GM21619 (cell line): ENCODE measurements around the gene FAM111A.

Source experiments
- ATAC-seq: cut with Tn5 transposase; IDR thresholded peaks from one replicate; pipeline ENCODE4 v1.9.1; 2021; ENCODE audit not compliant: unreplicated experiment

FAM111A gene

GRCh38 chr11:59178402-59178801 is 35.7 kb downstream of the FAM111A start:
- ATAC-seq: no peak

GRCh38 chr11:59179121-59179520 is 36.5 kb downstream of the FAM111A start:
- no peak for ATAC-seq

GRCh38 chr11:59180168-59180776 is 37.6 kb downstream of the FAM111A start:
- no peak for ATAC-seq

GRCh38 chr11:59180907-59181306 is 38.3 kb downstream of the FAM111A start:
- ATAC-seq: no peak

- no peak for ATAC-seq
Measured at GRCh38 chr11:59181746-59182456, 39.2 kb downstream of the FAM111A start.

GRCh38 chr11:59182457-59183151 is 39.9 kb downstream of the FAM111A start:
- no peak for ATAC-seq

DNA sequence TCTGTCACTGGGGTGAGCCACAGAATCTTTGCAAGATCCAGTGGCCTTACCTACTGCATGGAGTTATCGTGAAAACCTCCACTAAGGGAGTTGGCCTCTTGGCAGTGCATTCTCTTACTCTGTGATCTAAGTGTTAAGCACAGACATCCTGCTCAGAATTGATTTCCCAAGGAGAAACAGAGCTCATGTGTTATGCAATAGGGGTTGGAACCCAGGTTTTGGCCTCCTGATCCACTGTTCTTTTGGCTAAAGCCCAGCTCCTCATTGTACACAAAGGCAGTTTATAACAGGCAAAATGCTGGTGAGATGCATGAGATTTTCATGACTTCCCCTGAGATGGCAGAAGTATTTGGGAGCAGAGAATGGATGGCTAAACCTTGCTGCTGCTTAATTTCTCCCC is 41.1 kb downstream of the FAM111A start:
- no peak for ATAC-seq

DNA sequence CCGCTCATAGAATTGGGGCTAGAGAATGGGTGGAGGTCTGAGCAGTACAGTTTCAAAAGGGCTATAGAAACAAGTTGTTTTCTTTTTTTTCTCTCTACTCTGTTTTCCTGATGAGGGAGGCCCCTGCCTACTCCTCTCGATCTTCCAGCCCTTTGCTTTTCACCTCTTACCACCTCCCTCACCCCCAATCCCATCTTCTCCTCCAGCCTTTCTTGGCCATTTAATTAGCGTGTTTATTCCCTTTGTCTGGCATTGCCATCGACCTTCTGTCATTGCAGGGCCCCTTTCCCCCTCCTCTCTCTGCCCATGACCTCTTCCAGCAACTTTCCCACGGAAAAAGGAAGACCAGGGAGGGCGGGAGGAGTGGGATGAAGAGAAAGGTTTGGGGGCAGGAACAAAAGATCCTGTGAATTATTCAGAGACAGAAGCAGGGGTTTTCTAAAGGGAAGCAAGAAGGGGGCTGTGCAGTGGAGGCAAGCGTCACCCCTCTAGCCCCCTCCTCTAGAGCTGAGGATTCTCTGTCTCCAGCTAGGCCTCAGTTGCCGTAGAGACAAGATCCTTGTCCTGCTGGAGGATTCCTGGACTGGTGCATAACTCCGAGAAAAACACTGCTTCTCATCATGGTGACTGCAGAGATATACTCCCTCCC is 42.2 kb downstream of the FAM111A start:
- no peak for ATAC-seq

DNA sequence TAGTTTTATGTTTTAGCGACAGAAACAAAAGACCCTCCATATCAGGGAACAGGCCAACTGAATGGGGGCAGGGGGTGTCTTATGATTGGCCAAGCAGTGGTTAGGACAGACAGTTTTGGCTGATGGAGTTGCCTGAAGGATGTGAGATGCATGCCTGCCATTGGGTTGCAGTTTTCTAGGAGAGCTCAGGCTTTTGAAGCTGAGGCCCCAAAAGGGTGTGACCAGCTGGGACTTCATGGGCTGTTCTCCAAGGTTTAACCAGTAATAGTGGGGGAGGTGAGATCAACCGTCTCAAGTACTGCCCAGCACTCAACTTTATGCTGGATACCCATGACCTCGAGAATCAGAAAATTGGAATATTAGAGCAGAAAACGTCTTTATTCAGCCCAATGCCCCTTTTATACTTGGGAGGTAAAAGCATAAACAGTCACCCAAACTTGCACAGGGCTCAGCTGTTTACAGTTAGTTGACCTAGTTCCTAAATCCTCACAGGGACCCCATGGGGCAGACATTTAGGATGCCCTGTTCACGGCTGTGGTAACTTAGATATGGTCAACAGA is 42.8 kb downstream of the FAM111A start:
- no peak for ATAC-seq

GRCh38 chr11:59186130-59186594 is 43.5 kb downstream of the FAM111A start:
- peak; percentile 70 for ATAC-seq

GRCh38 chr11:59187035-59187434 is 44.4 kb downstream of the FAM111A start:
- ATAC-seq: no peak

- ATAC-seq: no peak
Measured at GRCh38 chr11:59187587-59187986, 44.9 kb downstream of the FAM111A start.

DNA sequence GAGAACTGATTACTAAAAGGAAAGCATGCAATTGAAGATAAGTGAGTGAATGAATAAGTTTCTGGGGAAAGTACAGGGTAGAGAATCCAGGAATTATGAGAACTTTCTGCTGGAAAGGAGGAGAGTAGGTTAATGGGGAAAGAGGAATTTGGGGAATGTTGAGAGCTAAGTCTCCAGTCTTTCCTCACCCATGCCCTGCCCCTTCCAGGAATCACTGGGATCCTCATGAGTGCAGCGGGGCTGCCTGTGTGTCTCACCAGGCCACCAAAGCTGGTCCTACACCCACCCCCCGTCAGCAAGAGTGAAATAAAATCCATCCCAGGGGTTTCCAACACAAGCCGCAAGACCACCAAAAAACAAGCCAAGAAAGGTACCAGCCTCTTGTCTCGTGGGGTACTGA is 46.3 kb downstream of the FAM111A start:
- no peak for ATAC-seq

DNA sequence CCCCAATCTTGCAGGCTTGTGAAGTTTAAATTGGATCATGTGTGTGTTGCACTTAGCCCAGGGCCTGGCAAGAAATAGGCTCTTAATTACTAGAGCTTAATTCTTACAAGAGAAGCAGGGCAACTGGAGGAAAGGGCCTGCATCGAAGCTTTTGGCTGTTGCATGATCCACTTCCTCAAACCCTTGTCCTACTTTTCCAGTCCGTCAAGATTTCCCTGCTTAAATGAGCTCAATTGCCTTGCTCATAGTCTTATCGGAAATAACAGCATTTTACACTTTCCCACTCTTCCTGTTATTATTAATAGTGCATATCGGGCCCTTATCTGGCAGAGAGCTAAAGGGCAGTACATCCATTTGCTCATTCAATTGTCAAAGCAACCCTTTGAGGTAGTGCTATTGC is 47.3 kb downstream of the FAM111A start:
- ATAC-seq: no peak

GRCh38 chr11:59191095-59191494 is 48.4 kb downstream of the FAM111A start:
- no peak for ATAC-seq

DNA sequence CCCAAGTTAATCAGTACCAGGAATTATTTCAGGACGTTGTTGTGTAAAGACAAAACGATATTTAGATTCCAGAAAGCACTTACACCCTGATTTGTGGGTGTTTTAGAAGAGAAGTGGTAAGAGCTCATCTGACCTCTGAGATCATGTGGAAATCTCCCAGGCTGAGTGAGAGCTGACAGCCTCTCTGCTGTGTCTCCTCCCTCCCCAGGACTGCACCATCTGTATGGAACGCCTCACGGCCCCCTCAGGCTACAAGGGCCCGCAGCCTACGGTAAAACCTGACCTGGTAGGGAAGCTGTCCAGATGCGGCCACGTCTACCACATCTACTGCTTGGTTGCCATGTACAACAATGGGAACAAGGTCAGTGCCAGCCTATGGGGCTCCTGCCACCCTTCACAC is 49.2 kb downstream of the FAM111A start:
- ATAC-seq: no peak

DNA sequence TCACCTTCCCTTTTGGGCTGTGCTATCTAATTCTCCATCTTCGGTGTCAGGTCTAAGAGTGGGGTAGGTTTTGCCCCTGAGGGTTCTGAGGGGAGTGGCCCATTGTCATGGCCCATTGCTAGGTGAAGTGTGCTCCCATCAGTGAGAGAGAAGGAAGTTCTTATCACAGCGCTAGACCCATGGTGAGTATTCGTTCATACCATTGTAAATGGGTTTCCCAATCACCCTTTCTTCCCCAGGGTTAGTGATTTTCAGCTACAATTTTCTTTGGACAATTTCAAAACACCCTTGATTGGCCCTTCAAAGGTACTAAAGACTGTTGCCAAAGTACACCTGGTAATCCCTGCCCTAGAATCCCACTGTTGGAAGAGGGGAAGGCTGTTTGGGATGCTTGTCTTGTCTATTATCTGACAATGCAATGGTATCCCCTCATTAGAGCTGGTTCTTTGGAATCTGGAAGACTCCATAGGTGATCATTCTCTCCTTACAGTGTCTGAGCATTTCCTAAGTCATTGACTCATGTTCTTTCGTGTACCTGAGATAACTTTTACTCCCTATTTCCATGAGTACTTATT is 49.9 kb downstream of the FAM111A start:
- ATAC-seq: no peak

- ATAC-seq: no peak
Measured at GRCh38 chr11:59193587-59194130, 51.0 kb downstream of the FAM111A start.

DNA sequence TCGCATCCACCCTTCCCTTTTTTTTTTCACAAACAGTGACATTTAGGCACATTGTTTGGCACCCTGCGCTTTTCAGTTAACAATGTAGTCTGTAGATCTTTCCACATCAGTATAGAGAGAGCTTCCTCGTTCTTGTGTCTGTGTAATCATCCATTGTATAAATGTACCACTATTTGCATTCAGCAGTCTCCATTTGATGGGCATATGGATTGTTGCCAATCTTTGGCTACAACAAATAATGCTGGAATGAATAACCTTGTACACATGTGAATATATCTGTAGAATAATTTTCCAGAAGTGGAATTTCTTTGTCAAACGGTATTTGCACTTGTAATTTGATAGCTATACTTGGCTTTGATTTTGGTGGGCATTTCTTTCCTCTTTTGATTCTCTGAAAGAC is 52.9 kb downstream of the FAM111A start:
- ATAC-seq: no peak

- no peak for ATAC-seq
Measured at GRCh38 chr11:59196777-59197176, 54.1 kb downstream of the FAM111A start.

DNA sequence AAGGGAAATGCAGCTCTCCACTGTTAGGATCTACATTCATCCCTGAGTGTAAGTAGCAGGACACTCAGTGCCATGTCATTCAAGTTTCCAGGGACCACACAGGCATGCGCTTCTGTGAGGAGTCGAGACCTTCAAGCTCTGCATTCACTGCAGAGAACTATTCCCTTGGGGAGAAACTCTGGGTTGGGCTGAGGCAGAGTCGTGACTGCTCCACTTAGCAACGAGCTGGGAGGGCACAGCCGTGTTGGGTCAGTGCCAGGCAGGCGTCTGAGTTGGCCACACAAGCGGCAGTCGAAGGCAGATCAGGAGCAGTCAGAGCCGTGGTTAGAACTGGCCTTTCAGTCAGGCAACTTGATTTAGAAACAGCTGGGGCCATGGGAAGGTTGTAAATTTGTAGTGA is 55.3 kb downstream of the FAM111A start:
- ATAC-seq: no peak
